GM12874 (cell line): ENCODE data around the gene MGA.

Experiments
- CTCF ChIP-seq: IDR thresholded peaks from 2 replicates; pipeline ENCODE4 v1.5.1; 2011; ENCODE audit warnings: low read depth, mild to moderate bottlenecking, control low read depth, low read length, moderate library complexity; ENCODE audit not compliant: insufficient read depth

MGA gene

GRCh38 chr15:41659190-41659589, 1.0 kb upstream of the MGA start:
- no peak for TF ChIP-seq CTCF

GRCh38 chr15:41659855-41660234, 360 bp upstream of the MGA start:
- TF ChIP-seq CTCF: no peak

GRCh38 chr15:41661078-41661517, 893 bp downstream of the MGA start:
- no peak for TF ChIP-seq CTCF

GRCh38 chr15:41661518-41662225, 1.5 kb downstream of the MGA start:
- TF ChIP-seq CTCF: no peak

GRCh38 chr15:41666353-41666920, 6.2 kb downstream of the MGA start:
- TF ChIP-seq CTCF: no peak

- TF ChIP-seq CTCF: no peak
Observed at GRCh38 chr15:41669701-41670100, 9.5 kb downstream of the MGA start.

GRCh38 chr15:41671656-41672648, 11.7 kb downstream of the MGA start:
- no peak for TF ChIP-seq CTCF
